ENCODE measurements around the gene C5orf63.
A peak's percentile ranks its signal among the peaks of the same experiment; 100 is the strongest.
"Not testable (repeated sequence)": the region's sequence is repeated elsewhere in the genome, so short reads cannot be mapped to it uniquely, and the experiment has no call there.

The C5orf63 gene

DNA sequence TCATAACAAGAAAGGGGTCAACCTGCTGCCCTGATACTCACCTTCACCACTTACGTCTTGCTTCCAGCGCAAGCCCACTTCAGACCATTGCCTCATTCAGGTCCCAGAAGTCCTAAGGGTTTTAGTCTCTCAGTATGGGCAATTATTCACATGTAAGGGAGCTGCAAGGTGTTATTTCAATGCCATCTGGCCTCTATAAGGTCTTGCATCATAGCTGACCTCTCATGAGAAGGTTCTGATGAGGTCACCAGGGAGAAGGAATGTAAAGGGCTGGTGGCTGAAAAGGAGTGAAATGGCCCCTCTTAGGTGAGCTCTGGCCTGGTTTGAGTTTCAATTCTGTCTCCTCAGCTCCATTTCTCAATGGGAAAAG, 41.5 kb downstream of the C5orf63 start:
- no peak for DNase-seq (ENCODE audit: low read depth in 2 of 2)

DNA sequence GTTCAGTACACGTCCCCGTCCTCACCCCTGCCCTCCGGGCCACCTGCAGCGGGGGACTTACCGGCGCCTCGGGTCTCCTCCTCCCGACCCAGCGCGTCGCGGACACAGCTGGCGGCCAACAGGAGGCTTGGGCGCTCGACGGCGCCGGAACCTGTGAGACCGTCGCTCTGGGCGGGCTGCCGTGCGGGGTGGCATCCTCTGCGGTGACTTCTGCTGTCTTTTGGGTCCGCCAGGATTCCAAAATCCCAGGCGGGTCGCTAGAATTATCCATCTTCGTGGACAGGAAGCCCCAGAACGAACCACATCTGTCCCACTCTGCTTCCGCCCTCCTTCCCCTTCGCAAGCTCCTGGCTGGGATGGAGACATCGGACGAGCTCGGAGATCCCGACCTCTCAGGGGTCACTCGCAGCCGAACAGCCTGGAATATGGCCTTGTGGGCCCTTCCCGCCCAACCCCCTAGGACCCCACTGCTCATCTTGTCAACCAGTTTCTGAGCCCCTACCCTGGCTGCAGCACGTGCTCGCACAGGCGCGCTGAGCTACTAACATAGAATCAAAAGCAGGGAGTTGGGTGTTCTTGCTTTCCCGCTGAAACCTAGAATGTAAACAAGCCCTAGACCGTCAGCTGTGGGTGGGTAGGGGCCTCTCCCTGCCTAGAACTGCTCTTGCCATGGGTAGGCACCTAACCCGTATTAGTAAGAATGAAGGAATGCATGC, 42.0 kb downstream of the C5orf63 start:
- no peak for DNase-seq (ENCODE audit: low read depth in 2 of 2)

DNA sequence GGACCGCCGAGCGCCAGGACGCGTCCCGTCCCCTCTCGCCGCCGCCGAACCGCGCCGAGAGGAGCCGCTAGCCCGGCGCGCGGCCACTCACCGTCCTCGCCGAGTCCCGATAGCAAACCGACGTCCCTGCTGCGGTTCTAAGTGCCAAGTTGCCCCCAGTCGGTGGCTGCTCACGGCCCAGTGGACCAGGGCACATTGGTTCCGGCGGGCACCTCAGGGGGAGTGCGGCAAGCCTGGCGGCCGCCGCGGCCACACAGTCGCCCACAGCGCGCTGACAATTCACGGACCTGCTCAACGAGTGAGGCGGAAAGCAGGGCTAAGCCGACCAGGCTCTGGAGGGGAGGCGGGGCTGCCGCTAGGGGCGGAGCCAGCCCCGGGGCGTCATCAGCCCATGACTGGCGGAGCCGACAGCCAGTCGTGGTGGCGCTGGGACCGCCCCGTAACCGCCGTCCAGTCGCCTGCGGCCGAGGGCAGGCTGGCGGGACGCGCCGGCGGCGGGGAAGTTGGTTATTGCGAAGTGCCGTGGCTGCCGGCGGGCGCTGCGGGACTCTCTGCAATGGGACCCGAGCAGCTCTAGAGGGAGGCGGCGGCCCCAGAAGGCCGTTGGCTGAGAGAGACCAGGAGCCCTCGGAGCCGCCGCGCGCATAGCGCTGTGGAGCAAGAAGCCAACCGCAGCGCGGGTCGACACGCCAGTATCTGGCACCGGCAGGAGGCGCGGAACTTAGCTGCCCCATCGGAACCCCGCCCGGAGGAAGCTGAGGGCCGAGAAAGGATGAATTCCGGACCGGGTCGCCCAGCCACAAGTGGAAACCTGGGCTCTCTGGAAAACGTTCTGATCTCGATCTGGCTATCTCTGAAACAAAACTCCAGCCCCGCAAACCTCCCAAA, 42.8 kb downstream of the C5orf63 start, which contains the start of gene MARCHF3:
Gene MARCHF3 (minus strand): TSS at position 300 of the 888 bp plus-strand sequence. CDS start 112,387 bp downstream, outside the sequence.
- DNase-seq (ENCODE audit: low read depth in 2 of 2) = peak; percentile 84 to 90

- peak; percentile 16 to 43 for DNase-seq (ENCODE audit: low read depth in 2 of 2)
These were observed 43.6 kb downstream of the C5orf63 start for GRCh38 chr5:127029581-127030258.

DNA sequence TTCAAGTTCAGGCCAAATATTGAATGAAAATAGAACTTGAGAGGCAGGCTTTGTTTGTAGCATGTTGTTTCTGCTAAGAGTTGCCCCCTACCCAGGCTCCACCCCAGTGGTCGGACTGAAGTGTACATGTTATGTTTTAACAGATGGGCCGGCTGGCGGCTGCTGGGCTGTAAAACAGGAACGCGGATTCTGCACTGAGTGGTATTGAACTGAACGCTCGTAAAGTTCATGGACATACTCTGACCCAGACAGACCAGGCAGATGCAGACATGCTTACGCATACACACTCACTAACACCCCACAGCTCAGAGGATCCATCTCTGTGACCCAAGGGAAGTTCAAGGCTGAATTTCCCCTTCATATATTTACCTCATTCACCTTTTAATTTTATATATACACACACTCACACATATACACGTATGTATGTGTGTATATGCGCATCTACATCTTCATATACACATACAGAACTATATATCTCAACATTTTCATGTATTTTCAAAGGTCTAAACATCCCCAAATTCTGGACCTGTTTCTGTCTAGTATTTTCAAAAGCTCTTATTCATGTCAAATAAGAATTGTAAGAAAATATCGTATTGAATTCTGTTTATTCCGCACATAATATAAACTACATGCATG, 44.4 kb downstream of the C5orf63 start:
- DNase-seq (ENCODE audit: low read depth in 2 of 2) = no peak

- no peak for DNase-seq (ENCODE audit: low read depth in 2 of 2)
These were observed 45.8 kb downstream of the C5orf63 start for GRCh38 chr5:127027539-127027938.

DNA sequence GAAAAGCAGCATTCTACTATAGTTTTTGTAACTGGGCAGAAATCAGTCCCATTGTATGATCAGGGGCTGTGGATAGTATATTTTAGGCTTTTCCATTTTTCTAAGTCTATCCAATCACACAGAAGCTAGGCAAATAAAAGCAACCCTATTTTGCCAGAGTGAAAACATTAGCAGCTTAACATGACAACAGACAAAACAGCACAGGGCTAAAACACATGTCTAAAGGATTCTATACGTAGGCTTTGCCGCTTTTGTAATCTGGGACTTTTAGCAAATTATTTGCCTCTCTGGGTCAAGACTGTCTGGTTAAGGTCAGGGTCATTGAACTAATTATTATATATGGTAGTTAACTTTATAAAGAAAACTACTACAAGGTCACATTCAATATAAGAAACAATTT, 47.1 kb downstream of the C5orf63 start:
- DNase-seq (ENCODE audit: low read depth in 2 of 2) = no peak

DNA sequence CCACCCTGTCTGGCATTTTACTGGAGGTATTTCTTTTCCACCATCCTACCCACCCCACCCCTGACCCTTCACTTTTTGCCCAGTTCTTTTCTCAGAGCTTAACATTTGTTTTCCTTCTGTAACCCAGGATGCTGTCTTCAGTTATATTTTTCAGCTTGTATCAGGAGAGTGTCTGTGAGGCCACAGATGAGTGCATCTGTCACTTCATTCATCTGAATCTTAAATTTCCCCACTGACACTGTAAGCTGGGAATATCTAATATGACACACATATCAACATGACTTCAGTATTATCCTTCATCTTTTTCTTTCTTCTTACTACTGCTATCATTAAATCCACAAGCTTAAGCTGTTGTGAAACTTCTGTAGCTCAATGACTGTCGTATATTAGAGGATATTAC, 47.8 kb downstream of the C5orf63 start:
- DNase-seq (ENCODE audit: low read depth in 2 of 2) = no peak

DNA sequence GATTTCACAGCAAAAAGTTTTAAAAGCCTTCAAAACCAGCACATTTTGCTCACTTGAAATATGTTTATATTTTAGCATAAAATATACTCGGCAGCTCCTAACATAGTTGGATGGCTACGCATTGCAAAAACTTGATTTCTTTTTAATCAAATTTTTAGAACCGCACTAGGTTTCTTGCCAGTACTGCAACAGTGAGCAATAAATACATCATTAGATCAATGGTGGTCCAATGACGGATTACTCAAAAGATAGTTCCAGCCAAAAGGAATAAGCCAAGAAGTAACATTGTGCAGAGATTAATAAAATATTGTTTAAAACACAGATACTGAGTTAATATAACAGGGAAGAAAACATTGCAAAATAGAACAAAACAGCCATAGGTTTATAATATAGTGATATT, 48.5 kb downstream of the C5orf63 start:
- DNase-seq (ENCODE audit: low read depth in 2 of 2) = no peak

DNA sequence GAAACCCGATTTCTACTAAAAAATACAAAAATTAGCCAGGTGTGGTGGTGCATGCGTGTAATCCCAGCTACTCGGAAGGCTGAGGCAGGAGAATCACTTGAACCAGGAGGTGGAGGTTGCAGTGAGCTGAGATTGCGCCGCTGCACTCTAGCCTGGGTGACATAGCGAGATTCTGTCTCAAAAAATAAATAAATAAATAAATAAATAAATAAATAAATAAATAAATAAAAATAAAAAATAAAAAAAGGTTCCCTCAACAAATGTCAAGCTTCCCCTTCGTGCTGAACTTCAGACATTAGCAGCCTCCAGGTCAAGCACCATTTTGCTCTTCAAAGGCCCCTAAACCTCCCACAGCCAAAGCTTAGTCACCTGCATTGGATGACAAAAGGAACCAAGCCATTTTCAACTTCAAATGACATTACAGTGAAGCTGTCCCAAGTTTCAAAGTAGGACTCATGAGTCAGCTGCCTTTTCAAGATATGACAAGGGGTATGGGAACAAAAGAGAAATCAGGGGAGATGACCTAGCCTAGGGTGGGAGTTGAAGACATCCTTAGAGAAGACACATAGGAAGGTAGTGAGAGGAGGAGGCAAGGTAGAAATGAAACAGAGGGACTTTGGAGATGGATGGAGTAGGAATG, 49.6 kb downstream of the C5orf63 start:
- DNase-seq (ENCODE audit: low read depth in 2 of 2) = not testable (repeated sequence)

- DNase-seq (ENCODE audit: low read depth in 2 of 2) = no peak
These were observed 50.5 kb downstream of the C5orf63 start for GRCh38 chr5:127022846-127023245.

DNA sequence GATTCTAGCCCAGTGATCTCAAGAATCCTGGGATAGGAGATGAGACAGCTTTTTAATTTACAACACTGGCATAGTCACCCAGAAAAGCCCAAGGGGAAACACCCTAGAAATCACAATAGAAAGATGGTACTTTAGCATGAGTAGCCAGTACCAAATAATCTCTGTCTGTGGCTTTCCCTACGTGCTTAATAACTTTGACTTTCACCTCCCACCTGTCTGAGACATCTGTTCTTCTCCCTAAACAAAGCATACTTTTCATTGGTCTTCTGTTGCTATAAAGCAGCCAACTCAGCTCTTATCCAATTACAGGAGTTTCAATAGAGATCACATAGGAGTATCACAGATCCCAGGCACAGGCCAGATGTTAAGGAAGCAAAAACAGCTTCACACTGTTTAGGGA, 53.4 kb downstream of the C5orf63 start:
- no peak for DNase-seq (ENCODE audit: low read depth in 2 of 2)

- DNase-seq (ENCODE audit: low read depth in 2 of 2) = not testable (repeated sequence)
These were observed 56.6 kb downstream of the C5orf63 start for GRCh38 chr5:127016722-127017121.

GRCh38 chr5:127015716-127016115, 57.6 kb downstream of the C5orf63 start:
- no peak for DNase-seq (ENCODE audit: low read depth in 2 of 2)

DNA sequence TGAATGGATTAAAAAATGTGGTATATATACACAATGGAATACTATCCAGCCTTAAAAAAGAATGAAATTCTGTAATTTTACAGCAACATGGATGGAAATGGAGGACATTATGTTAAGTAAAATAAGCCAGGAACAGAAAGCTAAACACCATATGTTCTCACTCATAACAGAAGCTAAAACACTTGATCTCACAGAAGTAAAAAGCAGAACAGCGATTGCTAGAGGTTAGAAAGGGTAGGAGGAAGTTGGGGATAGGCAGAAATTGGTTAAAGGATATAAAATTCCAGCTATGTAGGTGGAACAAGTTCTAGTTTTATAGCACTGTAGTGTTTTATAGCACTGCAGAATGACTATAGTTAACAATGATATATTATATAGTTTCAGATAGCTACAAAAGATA, 58.7 kb downstream of the C5orf63 start:
- no peak for DNase-seq (ENCODE audit: low read depth in 2 of 2)

GRCh38 chr5:127013407-127013806, 59.9 kb downstream of the C5orf63 start:
- DNase-seq (ENCODE audit: low read depth in 2 of 2) = no peak

- DNase-seq (ENCODE audit: low read depth in 2 of 2) = no peak
These were observed 60.4 kb downstream of the C5orf63 start for GRCh38 chr5:127012916-127013315.

GRCh38 chr5:127011961-127012644, 61.2 kb downstream of the C5orf63 start:
- DNase-seq (ENCODE audit: low read depth in 2 of 2) = no peak

DNA sequence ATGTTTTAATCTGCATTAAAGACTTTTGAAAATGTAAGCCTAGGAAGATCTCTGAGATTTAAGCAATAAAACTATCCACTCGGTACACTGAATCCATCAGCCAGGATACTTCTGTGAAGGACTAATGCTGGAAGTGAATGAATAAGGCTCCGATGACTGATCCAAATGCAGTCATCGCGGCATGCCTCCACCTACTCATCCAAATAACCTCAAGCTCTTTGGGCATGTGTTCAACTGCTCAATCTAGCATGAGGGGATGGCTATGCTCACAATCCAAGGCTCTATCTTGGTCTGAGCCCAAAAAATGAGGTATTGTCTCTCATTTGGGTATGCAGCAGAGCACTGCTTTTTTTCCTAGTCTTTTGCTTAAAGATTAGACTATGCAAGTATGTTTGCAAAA, 62.1 kb downstream of the C5orf63 start:
- no peak for DNase-seq (ENCODE audit: low read depth in 2 of 2)

- DNase-seq (ENCODE audit: low read depth in 2 of 2) = no peak
These were observed 62.9 kb downstream of the C5orf63 start for GRCh38 chr5:127010362-127010761.

DNA sequence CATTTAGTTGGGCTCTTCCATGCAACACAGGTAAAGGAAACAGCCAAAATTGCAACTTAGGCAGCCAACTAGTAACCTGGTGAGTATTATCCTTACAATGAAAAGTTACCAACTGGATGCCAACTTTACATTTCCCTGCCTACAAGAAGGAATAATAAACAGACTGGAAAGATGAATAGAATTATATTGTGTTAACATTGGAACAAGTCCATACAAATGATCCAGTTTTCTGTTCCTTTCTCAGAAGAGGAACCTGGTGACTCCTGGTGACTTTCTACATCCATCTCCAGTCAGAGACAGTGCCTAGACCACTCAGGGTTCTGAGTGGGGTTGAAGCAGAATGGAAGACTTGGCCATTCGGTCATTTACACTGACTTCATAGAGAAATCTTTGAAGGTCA, 63.5 kb downstream of the C5orf63 start:
- no peak for DNase-seq (ENCODE audit: low read depth in 2 of 2)
